ENCODE results near the gene MUSTN1. TPM values are rescaled to one million over a fixed set of nuclear protein-coding genes. Genes with fewer than 3 reads are reported as not detected.

MUSTN1 gene
- polyA plus RNA-seq, 1 donor (not counting 4 experiments of a cell fraction or from before 2014, with no cell fraction given) = not detected

DNA sequence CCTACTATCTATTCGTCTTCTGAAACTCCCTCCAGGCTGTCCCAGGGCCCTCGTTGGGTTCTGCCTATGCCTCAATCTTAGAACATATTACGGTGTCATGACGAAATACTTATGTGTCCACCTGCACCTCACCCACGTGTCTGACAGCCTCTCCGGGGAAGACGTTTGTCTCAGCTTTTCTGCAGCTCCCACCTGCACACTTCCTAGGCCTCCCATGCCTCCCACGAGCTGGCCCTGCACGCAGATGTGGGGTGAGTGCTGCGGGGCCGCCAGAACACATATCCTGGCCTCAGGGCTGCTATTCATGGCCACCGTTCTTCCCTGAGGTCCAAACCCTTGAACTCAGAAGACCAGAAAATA lies 7.1 kb upstream of the MUSTN1 start:
- FAIRE-seq (no peak), DNase-seq (ENCODE audit: low read depth, low spot score) (no peak)
- dilution Hi-C loops (cut with MboI; ENCODE audit: extremely low pct_ligation_motif_present, low sequenced_read_pairs) = no loop called here
- H3K9me3 ChIP-seq (ENCODE audit: control insufficient read depth, low read depth, low read length) = no peaks in the 10 kb centered on the region
- H3K27ac ChIP-seq (ENCODE audit: control insufficient read depth, insufficient read depth, low read length) = no peak overlapping the region
- H3K9ac ChIP-seq (ENCODE audit: control insufficient read depth, extremely low read depth, insufficient read depth, low read length) = no peak overlapping the region
- H3K27me3 ChIP-seq (ENCODE audit: control insufficient read depth, extremely low read depth, insufficient read depth, low read length) = no peaks in the 10 kb centered on the region
- no peaks in the 10 kb centered on the region for H4K20me1 ChIP-seq (ENCODE audit: control insufficient read depth, extremely low read depth, insufficient read depth, low read length)
- no peak for TF ChIP-seq EZH2 (IDR thresholded peaks at IDR 0.05; ENCODE audit: low read length)
- TF ChIP-seq, protein P1, sequence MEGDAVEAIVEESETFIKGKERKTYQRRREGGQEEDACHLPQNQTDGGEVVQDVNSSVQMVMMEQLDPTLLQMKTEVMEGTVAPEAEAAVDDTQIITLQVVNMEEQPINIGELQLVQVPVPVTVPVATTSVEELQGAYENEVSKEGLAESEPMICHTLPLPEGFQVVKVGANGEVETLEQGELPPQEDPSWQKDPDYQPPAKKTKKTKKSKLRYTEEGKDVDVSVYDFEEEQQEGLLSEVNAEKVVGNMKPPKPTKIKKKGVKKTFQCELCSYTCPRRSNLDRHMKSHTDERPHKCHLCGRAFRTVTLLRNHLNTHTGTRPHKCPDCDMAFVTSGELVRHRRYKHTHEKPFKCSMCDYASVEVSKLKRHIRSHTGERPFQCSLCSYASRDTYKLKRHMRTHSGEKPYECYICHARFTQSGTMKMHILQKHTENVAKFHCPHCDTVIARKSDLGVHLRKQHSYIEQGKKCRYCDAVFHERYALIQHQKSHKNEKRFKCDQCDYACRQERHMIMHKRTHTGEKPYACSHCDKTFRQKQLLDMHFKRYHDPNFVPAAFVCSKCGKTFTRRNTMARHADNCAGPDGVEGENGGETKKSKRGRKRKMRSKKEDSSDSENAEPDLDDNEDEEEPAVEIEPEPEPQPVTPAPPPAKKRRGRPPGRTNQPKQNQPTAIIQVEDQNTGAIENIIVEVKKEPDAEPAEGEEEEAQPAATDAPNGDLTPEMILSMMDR (optimal IDR thresholded peaks at IDR 0.05 in 1 of 3, IDR thresholded peaks at IDR 0.05 in 1 of 3, conservative IDR thresholded peaks at IDR 0.05 in 1 of 3; ENCODE audit: extremely low read depth in 1 of 3, insufficient read depth in 2 of 3, low read length in 3 of 3) = no peak
- no peak overlapping the region for H2AFZ ChIP-seq (ENCODE audit: control insufficient read depth, low read length)
- H3K4me1 ChIP-seq (ENCODE audit: control insufficient read depth, extremely low read depth, insufficient read depth, low read length) = no peaks in the 10 kb centered on the region
- no peak overlapping the region for H3K4me2 ChIP-seq (ENCODE audit: control insufficient read depth, extremely low read depth, insufficient read depth, low read depth, low read length)
- peaks cover 0 to 6% of the 10 kb centered on the region in 2 experiments for H3K36me3 ChIP-seq (ENCODE audit: control insufficient read depth in 2 of 2, extremely low read depth in 1 of 2, insufficient read depth in 2 of 2, low read length in 2 of 2)
- H3K4me3 ChIP-seq (ENCODE audit: control insufficient read depth in 2 of 3, extremely low read depth in 1 of 3, insufficient read depth in 2 of 3, low read depth in 1 of 3, low read length in 3 of 3) = no peak overlapping the region
- H3K79me2 ChIP-seq (ENCODE audit: control insufficient read depth, insufficient read depth, low read length) = no peaks in the 10 kb centered on the region
- no peaks in the 10 kb centered on the region for H3K9me1 ChIP-seq (ENCODE audit: control insufficient read depth, extremely low read depth, insufficient read depth, low read length)

DNA sequence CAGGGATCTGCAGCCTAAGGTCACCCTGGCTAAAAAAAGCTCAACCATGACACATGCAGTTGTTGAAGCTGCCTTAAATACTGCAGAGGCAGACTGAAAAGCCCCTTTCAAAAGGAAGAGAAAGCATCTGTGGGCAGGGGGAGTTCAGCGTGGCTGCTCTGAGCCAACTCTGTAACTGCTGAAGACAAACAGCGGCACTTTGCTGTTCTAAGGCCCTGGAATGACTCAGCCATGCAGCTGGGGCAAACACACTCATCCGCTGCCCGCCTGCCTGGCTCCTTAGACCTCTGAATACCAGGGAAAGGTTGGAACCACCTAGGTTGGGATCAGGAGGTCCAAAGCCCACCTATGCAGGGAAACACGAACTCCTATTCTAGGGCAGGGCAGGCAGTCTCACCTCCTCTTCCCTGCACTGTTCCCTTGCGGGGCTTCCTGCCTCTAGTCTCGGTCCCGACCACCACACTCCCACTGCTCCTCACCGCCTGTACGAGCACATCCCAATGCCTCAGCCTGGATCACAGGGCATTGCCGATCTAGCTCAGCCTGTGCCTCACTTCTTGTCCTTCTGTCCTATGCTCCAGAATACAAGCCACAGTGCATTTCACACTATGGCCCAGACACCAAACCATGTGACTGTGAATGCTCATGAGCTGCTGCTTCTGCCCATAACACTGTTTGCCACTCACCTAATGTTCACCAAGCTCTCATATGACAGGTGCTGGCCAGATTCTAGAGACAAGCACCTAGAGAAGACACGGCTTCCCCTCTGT lies 6.6 kb upstream of the MUSTN1 start:
- DNase-seq (ENCODE audit: low read depth, low spot score) (no peak), FAIRE-seq (no peak)
- Histone ChIP-seq H3K27ac (ENCODE audit: control insufficient read depth, insufficient read depth, low read length) (no peak overlapping the region), H3K9me1 (ENCODE audit: control insufficient read depth, extremely low read depth, insufficient read depth, low read length) (no peaks in the 10 kb centered on the region), H3K9me3 (ENCODE audit: control insufficient read depth, low read depth, low read length) (no peaks in the 10 kb centered on the region), H3K79me2 (ENCODE audit: control insufficient read depth, insufficient read depth, low read length) (no peaks in the 10 kb centered on the region), H3K4me1 (ENCODE audit: control insufficient read depth, extremely low read depth, insufficient read depth, low read length) (no peaks in the 10 kb centered on the region), H3K4me2 (ENCODE audit: control insufficient read depth, extremely low read depth, insufficient read depth, low read depth, low read length) (no peak overlapping the region), H3K27me3 (ENCODE audit: control insufficient read depth, extremely low read depth, insufficient read depth, low read length) (no peaks in the 10 kb centered on the region), H3K9ac (ENCODE audit: control insufficient read depth, extremely low read depth, insufficient read depth, low read length) (no peak overlapping the region), H2AFZ (ENCODE audit: control insufficient read depth, low read length) (no peak overlapping the region), H3K4me3 (ENCODE audit: control insufficient read depth in 2 of 3, extremely low read depth in 1 of 3, insufficient read depth in 2 of 3, low read depth in 1 of 3, low read length in 3 of 3) (no peak overlapping the region), H4K20me1 (ENCODE audit: control insufficient read depth, extremely low read depth, insufficient read depth, low read length) (no peaks in the 10 kb centered on the region), H3K36me3 (ENCODE audit: control insufficient read depth in 2 of 2, extremely low read depth in 1 of 2, insufficient read depth in 2 of 2, low read length in 2 of 2) (peaks cover 0 to 6% of the 10 kb centered on the region in 2 experiments)
- dilution Hi-C loops (cut with MboI; ENCODE audit: extremely low pct_ligation_motif_present, low sequenced_read_pairs) = no loop called here
- TF ChIP-seq EZH2 (IDR thresholded peaks at IDR 0.05; ENCODE audit: low read length) = no peak

Data from keratinocyte (primary cell).